ENCODE measurements around the gene CUX1. TPM values are rescaled to one million over a fixed set of nuclear protein-coding genes. Genes with fewer than 3 reads are reported as not detected.

The CUX1 gene, protein sequence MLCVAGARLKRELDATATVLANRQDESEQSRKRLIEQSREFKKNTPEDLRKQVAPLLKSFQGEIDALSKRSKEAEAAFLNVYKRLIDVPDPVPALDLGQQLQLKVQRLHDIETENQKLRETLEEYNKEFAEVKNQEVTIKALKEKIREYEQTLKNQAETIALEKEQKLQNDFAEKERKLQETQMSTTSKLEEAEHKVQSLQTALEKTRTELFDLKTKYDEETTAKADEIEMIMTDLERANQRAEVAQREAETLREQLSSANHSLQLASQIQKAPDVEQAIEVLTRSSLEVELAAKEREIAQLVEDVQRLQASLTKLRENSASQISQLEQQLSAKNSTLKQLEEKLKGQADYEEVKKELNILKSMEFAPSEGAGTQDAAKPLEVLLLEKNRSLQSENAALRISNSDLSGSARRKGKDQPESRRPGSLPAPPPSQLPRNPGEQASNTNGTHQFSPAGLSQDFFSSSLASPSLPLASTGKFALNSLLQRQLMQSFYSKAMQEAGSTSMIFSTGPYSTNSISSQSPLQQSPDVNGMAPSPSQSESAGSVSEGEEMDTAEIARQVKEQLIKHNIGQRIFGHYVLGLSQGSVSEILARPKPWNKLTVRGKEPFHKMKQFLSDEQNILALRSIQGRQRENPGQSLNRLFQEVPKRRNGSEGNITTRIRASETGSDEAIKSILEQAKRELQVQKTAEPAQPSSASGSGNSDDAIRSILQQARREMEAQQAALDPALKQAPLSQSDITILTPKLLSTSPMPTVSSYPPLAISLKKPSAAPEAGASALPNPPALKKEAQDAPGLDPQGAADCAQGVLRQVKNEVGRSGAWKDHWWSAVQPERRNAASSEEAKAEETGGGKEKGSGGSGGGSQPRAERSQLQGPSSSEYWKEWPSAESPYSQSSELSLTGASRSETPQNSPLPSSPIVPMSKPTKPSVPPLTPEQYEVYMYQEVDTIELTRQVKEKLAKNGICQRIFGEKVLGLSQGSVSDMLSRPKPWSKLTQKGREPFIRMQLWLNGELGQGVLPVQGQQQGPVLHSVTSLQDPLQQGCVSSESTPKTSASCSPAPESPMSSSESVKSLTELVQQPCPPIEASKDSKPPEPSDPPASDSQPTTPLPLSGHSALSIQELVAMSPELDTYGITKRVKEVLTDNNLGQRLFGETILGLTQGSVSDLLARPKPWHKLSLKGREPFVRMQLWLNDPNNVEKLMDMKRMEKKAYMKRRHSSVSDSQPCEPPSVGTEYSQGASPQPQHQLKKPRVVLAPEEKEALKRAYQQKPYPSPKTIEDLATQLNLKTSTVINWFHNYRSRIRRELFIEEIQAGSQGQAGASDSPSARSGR (N-terminal part only)
- polyA plus RNA-seq (ENCODE audit: insufficient read length in 10 of 10): 10 to 100 TPM; 32.2 to 51.8 (median 40.3) TPM
- long read RNA-seq, donor 1, partial matches to known transcripts: 0 of 4 reads
- long read RNA-seq, donor 1, other reads (novel, unspliced or antisense): 0 of 4 reads
- long read RNA-seq, donor 2: 0 reads
- long read RNA-seq, donor 3: 0 reads
- long read RNA-seq, donor 4, partial matches to known transcripts: 0 of 4 reads
- long read RNA-seq, donor 4, other reads (novel, unspliced or antisense): 0 of 4 reads
- long read RNA-seq, donor 5, partial matches to known transcripts: 0 of 1 reads
- long read RNA-seq, donor 5, other reads (novel, unspliced or antisense): 0 of 1 reads
- long read RNA-seq, donor 6, partial matches to known transcripts: 0 of 4 reads
- long read RNA-seq, donor 6, other reads (novel, unspliced or antisense): 0 of 4 reads
- long read RNA-seq, donor 7, partial matches to known transcripts: 0 of 4 reads
- long read RNA-seq, donor 7, other reads (novel, unspliced or antisense): 0 of 4 reads
- long read RNA-seq, donor 8, partial matches to known transcripts: 0 of 4 reads
- long read RNA-seq, donor 8, other reads (novel, unspliced or antisense): 0 of 4 reads
- long read RNA-seq, donor 9: 0 reads

DNA sequence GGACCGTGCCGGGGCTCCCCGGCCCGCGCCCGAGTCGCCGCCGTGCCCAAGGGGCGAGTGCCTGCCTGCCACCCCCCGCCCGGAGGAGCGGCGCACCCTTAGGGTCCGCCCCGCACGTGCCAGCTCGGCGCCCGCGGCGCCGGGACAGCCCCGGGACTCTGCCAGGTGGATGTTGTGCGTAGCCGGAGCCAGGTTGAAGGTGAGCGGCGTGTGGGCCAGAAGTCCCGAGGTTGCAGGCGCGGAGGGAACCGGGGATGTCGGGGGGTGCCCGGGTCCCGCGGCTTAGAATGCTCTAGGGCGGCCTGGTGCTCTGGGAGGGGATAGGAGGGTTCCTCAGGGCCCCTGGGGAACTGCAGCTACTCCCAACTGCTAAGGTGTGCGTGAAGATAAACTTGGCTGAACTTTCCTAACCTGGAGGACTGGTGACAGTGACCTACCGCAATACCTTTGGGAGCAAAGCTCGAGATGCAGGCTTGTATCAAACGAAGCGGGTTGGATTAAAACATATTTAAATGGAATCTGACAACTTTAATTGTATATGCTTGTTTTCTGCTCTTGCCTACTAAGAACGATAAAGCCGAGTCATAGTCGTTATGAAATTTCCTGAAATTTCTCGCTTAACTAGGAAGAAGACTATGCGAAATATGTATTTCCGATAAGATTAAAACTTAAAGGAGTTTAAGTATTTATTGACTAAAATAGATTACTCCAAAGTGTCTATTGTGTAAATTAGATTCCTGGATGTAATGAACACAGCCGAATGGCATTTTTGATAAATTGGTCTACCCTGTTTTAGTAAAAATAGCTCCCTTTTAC lies at the start of gene CUX1:
CUX1 (plus strand) TSS at position 156 of the 816 bp plus-strand sequence; CDS start at position 170, 14 bp downstream.
- DNase-seq: peak in 1 of 3 donors; percentile 42

DNA sequence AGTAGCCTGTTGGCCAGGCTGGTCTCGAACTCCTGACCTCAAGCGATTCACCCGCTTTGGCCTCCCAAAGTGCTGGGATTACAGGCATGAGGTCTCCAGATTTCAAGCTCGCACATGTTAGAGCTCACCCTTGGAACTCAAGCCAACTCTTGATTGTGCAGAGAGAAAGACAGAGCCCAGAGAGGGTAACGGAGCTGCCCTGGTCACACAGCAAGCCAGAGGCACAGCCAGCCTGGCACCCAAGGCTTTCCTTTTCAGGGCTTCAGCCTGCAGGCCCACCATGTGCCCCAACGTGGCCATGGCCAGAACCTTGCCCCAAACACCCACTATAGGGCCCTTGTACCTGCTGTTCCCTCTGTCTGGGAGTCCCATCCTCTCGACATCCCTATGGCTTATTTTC lies 49.1 kb upstream of the CUX1 start:
- DNase-seq: no peak

DNA sequence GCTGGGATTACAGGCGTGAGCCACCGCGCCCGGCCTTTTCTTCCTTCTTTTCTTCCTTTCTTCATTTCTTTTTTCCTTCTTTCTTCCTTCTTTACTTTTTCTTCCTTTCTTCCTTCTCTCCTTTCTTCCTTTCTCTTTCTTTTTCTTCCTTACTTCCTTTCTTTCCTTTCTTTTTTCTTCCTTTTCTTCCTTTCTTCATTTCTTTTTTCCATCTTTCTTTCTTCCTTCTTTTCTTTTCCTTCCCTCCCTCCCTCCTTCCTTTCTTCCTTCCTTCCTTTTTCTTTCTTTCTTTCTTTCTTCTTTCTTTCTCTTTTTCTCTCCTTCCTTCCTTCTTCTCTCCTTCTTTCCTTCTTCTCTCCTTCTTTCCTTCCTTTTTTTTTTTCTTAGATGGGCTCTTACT lies 47.0 kb upstream of the CUX1 start:
- DNase-seq: no peak

DNA sequence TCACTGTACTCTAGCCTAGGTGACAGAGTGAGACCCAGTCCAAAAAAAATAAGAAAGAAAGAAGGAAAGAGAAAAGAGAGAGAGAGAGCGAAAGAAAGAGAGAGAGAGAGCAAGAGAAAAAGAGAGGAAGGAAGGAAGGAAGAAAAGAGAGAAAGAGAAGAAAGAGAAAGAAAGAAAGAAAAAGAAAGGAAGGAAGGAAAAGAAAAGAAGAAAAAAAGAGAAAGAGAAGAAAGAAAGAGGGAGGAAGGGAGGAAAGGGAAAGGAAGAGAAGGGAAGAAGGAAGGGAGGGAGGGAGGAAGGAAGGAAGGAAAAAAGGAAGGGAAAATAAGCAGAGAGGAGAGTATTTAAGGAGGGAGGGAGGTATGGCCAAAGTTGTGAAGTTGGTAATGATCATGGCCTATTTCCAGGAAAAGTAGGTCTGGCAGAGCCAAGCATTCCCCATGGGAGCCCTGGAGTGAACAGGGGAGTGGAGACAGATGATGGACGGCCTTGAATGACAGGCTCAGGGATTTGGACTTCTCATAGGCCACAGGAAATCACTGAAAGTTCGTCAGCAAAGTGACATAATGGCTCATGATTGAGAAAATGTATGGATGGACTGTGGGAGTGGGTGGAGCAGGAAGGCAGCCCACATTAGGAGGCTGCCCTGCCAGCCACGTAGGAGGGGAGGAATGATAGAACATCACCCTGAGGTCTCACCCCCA lies 44.8 kb upstream of the CUX1 start:
- no peak for DNase-seq

DNA sequence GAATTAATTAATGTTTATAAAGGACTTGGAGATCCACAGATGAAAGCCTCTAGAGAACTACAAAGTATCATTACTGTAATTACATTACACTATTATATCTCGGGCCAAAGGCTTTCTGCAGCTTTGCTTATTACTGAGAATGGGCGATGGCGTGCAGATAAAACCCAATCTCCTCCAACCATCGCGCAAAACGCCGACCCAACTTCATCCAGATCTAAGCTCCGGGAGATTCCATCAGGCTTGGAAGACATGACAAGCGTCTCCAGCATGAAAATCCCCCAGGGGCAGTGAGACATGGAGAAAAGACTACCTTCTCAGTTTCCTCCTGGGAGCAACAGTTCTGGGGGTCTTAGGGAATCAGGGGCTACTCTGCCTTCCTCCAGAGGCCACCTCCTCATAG lies 42.2 kb upstream of the CUX1 start:
- no peak for DNase-seq

- no peak for DNase-seq
Measured at GRCh38 chr7:101778026-101778580, 39.3 kb upstream of the CUX1 start.

DNA sequence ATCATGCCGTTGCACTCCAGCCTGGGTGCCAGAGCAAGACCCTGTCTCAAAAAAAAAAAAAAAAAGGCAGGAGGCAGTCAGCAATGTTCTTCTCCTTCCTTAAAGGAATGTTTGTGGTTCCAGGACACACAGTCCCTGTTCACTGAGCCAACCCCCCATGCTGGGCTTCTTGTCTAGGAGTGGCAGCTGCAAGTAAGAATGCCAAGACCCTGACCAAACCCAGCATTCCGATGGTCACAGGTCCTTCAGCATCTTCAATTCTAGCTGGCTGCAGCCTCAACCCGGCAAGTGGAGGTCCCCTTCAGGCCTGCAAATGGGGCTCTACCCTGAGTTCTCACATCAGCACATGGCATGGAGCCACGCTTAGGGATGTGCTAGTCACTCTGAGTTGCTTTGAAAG lies 38.2 kb upstream of the CUX1 start:
- no peak for DNase-seq

- no peak for DNase-seq
Measured at GRCh38 chr7:101780281-101780680, 37.1 kb upstream of the CUX1 start.

DNA sequence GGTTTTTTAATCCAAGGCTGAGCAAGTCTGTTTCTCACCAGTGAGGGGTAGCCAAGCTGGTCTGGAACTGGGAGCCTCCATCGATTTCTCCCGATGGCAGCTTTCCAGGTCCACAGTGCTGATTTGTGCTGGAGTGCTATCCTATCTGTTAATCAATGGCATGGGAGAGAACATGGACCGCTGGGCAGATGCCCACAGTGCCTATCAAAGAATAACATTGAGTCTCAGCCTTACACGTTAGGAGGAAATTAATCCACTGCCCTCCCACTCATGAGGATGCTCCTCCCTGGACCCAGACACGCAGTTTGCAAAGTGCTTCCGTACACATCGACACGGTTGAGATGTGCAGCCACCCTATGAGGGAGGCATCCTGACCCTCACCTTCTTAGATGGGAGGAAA lies 36.0 kb upstream of the CUX1 start:
- no peak for DNase-seq

DNA sequence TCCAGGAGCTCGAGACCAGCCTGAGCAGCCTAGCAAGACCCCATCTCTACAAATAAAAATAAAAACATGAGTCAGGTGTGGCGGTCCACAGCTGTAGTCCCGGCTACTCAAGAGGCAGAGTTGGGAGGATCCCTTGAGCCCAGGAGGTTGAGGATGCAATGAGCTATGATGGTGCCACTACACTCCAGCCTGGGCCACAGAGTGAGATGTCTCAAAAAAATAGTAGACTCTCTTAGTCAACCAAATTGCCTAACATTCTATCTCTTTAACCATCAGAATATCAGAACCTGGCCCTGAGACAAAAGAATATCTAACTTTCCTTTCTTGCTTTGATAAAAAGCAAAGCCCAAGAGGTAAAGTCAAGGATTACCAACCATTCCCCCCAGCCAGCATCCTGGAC lies 35.0 kb upstream of the CUX1 start:
- no peak for DNase-seq

DNA sequence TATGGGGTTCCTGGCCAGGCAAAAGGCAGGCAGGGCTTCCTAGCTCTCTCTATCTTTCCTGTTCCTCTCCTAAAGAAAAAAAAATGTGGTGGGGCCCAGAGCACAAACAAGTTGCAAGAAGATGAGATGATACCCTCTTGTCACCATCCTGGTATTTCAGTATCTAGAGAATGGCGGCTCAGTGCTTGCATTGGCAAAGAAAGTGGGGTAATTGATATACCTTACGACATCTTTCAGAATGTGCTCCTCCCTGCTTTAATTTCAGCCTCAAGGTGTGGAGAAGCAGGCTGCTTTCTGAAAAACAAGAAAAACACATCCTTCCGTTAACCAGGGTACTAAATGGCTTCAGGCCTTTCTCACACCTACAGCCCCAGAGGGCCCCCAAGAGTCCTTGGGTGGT lies 34.5 kb upstream of the CUX1 start:
- DNase-seq: no peak

- DNase-seq: no peak
Measured at GRCh38 chr7:101783381-101784181, 33.8 kb upstream of the CUX1 start.

DNA sequence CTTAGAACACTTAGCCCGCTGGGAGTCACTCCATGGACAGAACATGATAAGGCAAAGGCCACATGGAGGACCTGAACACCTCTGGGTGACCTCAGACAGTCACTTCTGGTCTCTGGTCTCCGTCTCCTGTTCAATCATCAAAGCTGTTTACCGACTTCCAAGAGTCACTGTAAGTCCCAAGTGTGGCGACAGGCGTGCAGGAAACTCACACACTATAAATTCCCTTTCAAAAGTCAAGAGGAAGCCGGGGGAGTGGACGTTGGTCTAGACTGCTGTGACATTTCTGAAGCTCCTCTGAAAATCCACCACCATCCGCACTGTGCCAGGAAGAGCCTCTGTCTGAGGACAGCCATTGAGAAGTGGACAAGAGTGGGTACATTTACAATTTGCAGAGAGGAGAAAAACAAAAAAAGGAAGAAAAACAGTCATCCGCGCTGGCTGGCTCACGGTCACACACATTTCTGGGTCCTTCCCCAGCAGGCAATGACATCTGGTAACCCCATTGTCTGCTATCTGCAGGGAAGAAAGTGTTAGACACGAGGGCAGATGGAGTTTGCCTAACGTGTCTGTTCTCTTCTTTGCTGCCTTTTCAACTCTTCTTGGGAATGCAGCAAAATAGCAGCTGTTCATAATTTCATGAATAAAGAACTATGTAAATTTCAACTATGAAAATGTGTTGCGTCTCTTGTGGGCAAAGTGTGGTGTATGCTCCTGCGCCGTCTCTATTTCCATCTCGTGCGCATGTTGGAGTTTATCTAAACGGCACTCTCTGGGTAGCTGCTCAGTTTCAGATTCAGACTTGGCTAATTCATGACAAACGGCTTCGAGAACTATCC lies 32.9 kb upstream of the CUX1 start:
- DNase-seq: peak in 1 of 3 donors; percentile 49

DNA sequence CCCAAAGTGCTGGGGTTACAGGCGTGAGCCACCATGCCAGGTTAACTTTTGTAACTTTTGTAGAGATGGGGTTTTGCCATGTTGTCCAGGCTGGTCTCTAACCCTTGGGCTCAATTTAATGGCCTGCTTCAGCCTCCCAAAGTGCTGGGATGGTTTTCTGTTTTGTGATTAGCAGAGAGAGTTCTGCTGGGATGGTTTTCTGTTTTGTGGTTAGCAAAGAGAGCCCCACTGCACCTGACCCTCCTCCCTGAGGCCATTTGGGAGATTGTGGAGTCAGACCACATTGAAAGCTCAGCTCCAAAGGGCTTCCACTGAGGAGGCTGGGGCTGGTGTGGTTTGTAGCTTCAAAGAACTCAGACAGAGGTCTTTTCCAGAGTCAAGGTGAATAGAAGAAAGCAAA lies 29.6 kb upstream of the CUX1 start:
- DNase-seq: no peak

DNA sequence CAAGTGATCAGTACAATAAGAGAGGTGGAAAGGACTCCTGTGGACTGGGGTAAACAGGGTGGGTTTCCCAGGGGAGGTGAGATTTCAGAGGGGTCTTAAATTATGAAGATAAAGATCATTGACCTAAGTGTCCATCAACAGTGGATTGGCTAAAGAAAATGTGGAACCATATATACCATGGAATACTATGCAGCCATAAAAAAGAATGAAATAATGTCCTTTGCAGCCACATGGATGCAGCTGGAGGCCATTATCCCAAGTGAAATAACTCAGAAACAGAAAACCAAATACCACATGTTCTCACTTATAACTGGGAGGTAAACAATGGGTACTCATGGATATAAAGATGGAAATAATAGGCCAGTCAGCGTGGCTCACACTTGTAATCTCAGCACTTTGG lies 28.9 kb upstream of the CUX1 start:
- no peak for DNase-seq

- DNase-seq: no peak
Measured at GRCh38 chr7:101790566-101791293, 26.7 kb upstream of the CUX1 start.

All from muscle of back (tissue), 13 donors.